Measurements from ENCODE around the gene HTR4. TPM values are rescaled to one million over a fixed set of nuclear protein-coding genes. Genes with fewer than 3 reads are reported as not detected.

The HTR4 gene
- total RNA-seq, 1 donor from 2014 or later = not detected

- Histone ChIP-seq H3K4me2 (no peak overlapping the region), H3K27me3 (no peaks in the 10 kb centered on the region), H3F3A (ENCODE audit: low read depth) (no peaks in the 10 kb centered on the region), H3K9me3 (ENCODE audit: low read depth) (no peaks in the 10 kb centered on the region), H3K27ac (no peak overlapping the region), H4K20me1 (ENCODE audit: low read depth) (no peaks in the 10 kb centered on the region), H3K4me3 (no peak overlapping the region), H3K9ac (no peak overlapping the region), H2AFZ (replicated peaks) (no peak overlapping the region), H3K36me3 (no peaks in the 10 kb centered on the region), H3K4me1 (no peaks in the 10 kb centered on the region), H3K79me2 (ENCODE audit: low read depth) (no peaks in the 10 kb centered on the region)
- no peaks in the 10 kb centered on the region for H3K9me3 Mint-ChIP-seq
- H3K27me3 Mint-ChIP-seq (ENCODE audit: insufficient read depth, low read depth) = no peaks in the 10 kb centered on the region
- no peaks in the 10 kb centered on the region for H3K4me1 Mint-ChIP-seq
- no peaks in the 10 kb centered on the region for H3K36me3 Mint-ChIP-seq
- no peak overlapping the region for H3K27ac Mint-ChIP-seq
- H3K4me3 Mint-ChIP-seq = no peak overlapping the region
- TF ChIP-seq, protein P1, sequence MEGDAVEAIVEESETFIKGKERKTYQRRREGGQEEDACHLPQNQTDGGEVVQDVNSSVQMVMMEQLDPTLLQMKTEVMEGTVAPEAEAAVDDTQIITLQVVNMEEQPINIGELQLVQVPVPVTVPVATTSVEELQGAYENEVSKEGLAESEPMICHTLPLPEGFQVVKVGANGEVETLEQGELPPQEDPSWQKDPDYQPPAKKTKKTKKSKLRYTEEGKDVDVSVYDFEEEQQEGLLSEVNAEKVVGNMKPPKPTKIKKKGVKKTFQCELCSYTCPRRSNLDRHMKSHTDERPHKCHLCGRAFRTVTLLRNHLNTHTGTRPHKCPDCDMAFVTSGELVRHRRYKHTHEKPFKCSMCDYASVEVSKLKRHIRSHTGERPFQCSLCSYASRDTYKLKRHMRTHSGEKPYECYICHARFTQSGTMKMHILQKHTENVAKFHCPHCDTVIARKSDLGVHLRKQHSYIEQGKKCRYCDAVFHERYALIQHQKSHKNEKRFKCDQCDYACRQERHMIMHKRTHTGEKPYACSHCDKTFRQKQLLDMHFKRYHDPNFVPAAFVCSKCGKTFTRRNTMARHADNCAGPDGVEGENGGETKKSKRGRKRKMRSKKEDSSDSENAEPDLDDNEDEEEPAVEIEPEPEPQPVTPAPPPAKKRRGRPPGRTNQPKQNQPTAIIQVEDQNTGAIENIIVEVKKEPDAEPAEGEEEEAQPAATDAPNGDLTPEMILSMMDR (IDR thresholded peaks at IDR 0.05) = no peak
- TF ChIP-seq EZH2phosphoT487 (IDR thresholded peaks at IDR 0.05) (no peak), EZH2 (IDR thresholded peaks at IDR 0.05) (no peak)
- DNase-seq (ENCODE audit: low spot score) = no peak
Measured at GRCh38 chr5:148452499-148453193, 201.7 kb downstream of the HTR4 start.

GRCh38 chr5:148446611-148447010 lies 207.7 kb downstream of the HTR4 start:
- TF ChIP-seq EZH2phosphoT487 (IDR thresholded peaks at IDR 0.05) = no peak
- TF ChIP-seq, protein P1 (IDR thresholded peaks at IDR 0.05) = no peak
- TF ChIP-seq EZH2 (IDR thresholded peaks at IDR 0.05) = no peak

DNA sequence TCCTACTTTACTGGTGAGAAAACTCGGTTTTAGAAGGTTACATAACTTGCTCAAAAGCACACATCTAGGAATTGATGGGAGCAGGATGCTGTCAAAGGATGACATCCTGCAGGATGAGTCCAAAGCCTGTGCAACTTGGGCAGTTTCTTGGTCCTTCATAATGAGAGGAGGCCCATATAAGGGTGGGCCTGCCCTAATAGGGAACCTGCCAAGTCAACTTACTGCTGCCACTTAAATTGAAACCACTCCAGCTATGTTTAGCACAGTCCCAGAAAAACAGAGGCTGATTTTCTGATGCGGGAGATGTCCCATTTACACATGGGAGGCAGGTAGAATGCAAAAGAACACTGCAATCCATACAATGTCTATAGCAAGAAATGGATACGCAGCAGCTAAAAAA lies 208.7 kb downstream of the HTR4 start:
- no peak overlapping the region for H3K4me3 Mint-ChIP-seq
- H3K79me2 ChIP-seq (ENCODE audit: low read depth) = no peaks in the 10 kb centered on the region
- DNase-seq (ENCODE audit: low spot score) = no peak
- H3K4me1 Mint-ChIP-seq = no peaks in the 10 kb centered on the region
- H4K20me1 ChIP-seq (ENCODE audit: low read depth) = no peaks in the 10 kb centered on the region
- no peaks in the 10 kb centered on the region for H3K27me3 Mint-ChIP-seq (ENCODE audit: insufficient read depth, low read depth)
- no peak overlapping the region for H3K4me3 ChIP-seq
- H3K9me3 Mint-ChIP-seq = no peaks in the 10 kb centered on the region
- H3K27ac ChIP-seq = no peak overlapping the region
- H3K36me3 Mint-ChIP-seq = no peaks in the 10 kb centered on the region
- H2AFZ ChIP-seq (replicated peaks) = no peak overlapping the region
- H3K9me3 ChIP-seq (ENCODE audit: low read depth) = no peaks in the 10 kb centered on the region
- no peaks in the 10 kb centered on the region for H3K27me3 ChIP-seq
- peaks cover 4% of the 10 kb centered on the region for H3F3A ChIP-seq (ENCODE audit: low read depth)
- TF ChIP-seq, protein P1 (IDR thresholded peaks at IDR 0.05) = no peak
- TF ChIP-seq EZH2phosphoT487 (IDR thresholded peaks at IDR 0.05) = no peak
- no peak for TF ChIP-seq EZH2 (IDR thresholded peaks at IDR 0.05)
- H3K9ac ChIP-seq = no peak overlapping the region
- peaks cover 9% of the 10 kb centered on the region for H3K4me1 ChIP-seq
- H3K4me2 ChIP-seq = no peak overlapping the region
- H3K36me3 ChIP-seq = peaks cover 12% of the 10 kb centered on the region
- H3K27ac Mint-ChIP-seq = no peak overlapping the region

More at GRCh38 chr5:148446611-148447010, 207.7 kb downstream of the HTR4 start:
- Histone ChIP-seq H3K4me2 (no peak overlapping the region), H3K27ac (no peak overlapping the region), H4K20me1 (ENCODE audit: low read depth) (no peaks in the 10 kb centered on the region), H3K79me2 (ENCODE audit: low read depth) (no peaks in the 10 kb centered on the region), H3F3A (ENCODE audit: low read depth) (peaks cover 4% of the 10 kb centered on the region), H3K4me1 (peaks cover 9% of the 10 kb centered on the region), H3K36me3 (peaks cover 3% of the 10 kb centered on the region), H3K9ac (no peak overlapping the region), H2AFZ (replicated peaks) (no peak overlapping the region), H3K9me3 (ENCODE audit: low read depth) (no peaks in the 10 kb centered on the region), H3K4me3 (no peak overlapping the region), H3K27me3 (no peaks in the 10 kb centered on the region)
- no peaks in the 10 kb centered on the region for H3K4me1 Mint-ChIP-seq
- no peak for DNase-seq (ENCODE audit: low spot score)
- no peak overlapping the region for H3K4me3 Mint-ChIP-seq
- H3K9me3 Mint-ChIP-seq = no peaks in the 10 kb centered on the region
- H3K27ac Mint-ChIP-seq = no peak overlapping the region
- H3K27me3 Mint-ChIP-seq (ENCODE audit: insufficient read depth, low read depth) = no peaks in the 10 kb centered on the region
- H3K36me3 Mint-ChIP-seq = no peaks in the 10 kb centered on the region

Data from neural progenitor cell (in vitro differentiated cells).